Epithelial cell of proximal tubule (primary cell): Measurements from ENCODE around the gene CORIN. TPM values are rescaled to one million over a fixed set of nuclear protein-coding genes. Genes with fewer than 3 reads are reported as not detected.

Experiments used
- DNase-seq: peaks from one replicate; pipeline ENCODE4 v3.0.0-alpha.2; 2011; ENCODE audit warnings: low read depth
- H3K4me3 ChIP-seq: 2 replicates; pipeline ENCODE4 v1.5.1; 2011; ENCODE audit warnings: low read depth, mild to moderate bottlenecking, low read length
- total RNA-seq: library from RNA; depleted of rRNA; stranded (reverse); fragments of >200 nt; gene quantifications from 2 replicates; pipeline ENCODE4 v1.2.3, GENCODE V29; 2015
- TF ChIP-seq, protein P1 (sequence below): conservative IDR thresholded peaks from 2 replicates; pipeline ENCODE4 v1.5.1; 2012; ENCODE audit warnings: low read depth, mild to moderate bottlenecking, low read length

CORIN gene
- total RNA-seq, 1 donor from 2014 or later, result 0.12 TPM

DNA sequence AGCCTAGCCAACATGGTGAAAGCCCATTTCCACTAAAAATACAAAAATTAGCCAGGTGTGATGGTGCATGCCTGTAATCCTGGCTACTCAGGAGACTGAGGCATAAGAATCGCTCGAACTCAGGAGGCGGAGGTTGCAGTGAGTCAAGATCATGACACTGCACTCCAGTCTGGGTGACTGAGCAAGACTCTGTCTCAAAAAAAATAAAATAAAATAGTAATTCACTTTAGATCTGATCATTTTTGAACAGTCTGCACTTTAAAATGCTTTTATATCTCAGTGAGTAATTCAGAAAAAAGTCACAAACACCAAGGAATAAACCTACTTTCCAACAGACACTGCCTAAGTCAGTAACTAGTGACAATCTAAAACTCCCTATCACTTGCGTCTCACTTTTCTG lies 25.6 kb upstream of the CORIN start:
- TF ChIP-seq, protein P1, sequence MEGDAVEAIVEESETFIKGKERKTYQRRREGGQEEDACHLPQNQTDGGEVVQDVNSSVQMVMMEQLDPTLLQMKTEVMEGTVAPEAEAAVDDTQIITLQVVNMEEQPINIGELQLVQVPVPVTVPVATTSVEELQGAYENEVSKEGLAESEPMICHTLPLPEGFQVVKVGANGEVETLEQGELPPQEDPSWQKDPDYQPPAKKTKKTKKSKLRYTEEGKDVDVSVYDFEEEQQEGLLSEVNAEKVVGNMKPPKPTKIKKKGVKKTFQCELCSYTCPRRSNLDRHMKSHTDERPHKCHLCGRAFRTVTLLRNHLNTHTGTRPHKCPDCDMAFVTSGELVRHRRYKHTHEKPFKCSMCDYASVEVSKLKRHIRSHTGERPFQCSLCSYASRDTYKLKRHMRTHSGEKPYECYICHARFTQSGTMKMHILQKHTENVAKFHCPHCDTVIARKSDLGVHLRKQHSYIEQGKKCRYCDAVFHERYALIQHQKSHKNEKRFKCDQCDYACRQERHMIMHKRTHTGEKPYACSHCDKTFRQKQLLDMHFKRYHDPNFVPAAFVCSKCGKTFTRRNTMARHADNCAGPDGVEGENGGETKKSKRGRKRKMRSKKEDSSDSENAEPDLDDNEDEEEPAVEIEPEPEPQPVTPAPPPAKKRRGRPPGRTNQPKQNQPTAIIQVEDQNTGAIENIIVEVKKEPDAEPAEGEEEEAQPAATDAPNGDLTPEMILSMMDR, result no peak
- no peak overlapping the region for H3K4me3 ChIP-seq
- DNase-seq, result no peak

DNA sequence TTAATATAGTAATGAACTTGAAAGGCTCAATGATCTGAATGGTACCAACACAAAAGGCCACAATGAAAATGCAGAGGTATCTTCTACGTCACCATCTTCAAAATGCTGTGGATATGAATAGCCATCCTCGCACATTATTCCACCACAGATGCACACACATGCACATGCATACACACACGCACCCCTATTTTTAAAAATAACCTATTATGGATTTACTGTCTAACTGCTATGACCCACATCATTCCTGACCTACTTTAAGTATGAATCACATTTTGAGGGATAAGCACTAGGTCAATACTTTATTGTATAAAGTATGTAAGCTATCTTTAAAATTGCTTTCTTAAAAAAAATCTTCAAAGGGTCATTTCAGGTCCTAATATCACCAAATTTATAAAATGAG lies 24.4 kb upstream of the CORIN start:
- H3K4me3 ChIP-seq, result no peak overlapping the region
- DNase-seq, result no peak
- TF ChIP-seq, protein P1, result no peak

DNA sequence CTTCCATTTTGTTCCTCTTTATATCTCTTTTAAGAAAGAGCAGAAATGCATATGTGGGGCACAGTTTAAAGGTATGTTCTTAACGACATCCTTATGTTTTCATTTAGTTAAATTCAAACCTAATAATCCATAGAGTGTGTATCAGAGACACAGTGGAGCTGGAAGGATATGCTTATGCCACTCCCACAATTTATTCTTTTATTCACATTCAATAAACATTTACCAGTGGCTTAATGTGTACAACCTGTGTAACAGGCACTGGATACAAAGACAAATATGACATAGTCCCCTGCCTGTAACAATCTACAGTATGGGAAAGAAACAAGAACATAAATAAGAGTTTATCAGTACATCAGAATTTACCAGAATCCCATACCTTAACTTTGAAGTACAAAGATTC lies 22.4 kb upstream of the CORIN start:
- TF ChIP-seq, protein P1, result no peak
- DNase-seq, result no peak
- H3K4me3 ChIP-seq, result no peak overlapping the region

DNA sequence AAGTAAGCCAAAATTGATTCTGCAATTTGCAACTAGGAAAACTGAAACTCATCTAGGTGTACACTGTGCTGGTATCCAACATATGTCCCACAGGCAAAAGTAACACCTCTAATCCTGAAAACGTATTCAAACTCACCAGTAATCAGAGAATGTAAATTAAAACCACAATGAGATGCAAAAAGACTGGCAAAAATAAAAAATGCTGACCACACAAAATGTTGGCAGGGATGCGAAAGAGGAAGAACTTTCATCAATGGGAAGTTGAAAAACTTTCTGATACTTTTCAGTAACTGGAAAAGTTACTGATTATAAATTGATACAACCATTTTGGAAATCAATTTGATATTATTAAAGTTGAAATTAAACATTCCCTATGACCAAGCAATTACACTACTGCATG lies 20.1 kb upstream of the CORIN start:
- TF ChIP-seq, protein P1, result no peak
- no peak for DNase-seq
- H3K4me3 ChIP-seq, result no peak overlapping the region

DNA sequence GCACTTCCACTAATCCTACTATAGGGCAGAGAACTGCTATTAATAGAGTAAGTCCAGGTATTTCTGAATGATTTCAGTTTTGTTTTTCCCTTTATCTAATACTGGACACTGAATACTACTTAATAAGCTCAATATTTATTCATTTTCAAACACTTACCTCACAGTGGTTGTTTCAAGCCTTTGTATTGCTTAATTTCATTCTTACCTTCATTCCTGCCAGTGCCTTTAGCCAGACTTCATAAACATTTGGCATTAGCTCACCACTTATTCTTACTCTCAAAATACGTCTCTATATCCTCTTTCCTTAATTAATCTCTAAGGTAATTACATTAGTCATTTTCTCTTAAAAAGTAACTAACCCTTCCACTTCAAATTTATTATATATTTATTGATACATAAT lies 18.8 kb upstream of the CORIN start:
- TF ChIP-seq, protein P1, result no peak
- no peak for DNase-seq
- no peak overlapping the region for H3K4me3 ChIP-seq

DNA sequence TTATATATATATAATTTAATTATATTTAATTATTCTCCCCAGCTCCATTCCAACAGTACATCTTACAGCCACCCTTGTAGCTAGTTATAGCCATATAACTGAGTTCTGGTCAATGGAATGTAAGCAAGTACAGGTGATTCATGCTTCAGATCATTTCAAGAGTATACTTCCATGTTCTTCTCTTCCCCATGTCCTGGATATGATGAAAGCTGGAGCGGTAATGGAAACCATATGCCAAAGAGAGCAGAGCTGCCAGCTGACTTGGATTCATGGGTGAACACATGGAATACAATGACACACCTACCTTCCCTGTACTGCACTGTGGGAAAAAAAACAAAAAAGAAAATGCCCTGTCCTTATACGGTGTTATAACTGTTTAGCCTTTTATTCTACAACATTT lies 17.5 kb upstream of the CORIN start:
- no peak for DNase-seq
- H3K4me3 ChIP-seq, result no peak overlapping the region
- TF ChIP-seq, protein P1, result no peak

DNA sequence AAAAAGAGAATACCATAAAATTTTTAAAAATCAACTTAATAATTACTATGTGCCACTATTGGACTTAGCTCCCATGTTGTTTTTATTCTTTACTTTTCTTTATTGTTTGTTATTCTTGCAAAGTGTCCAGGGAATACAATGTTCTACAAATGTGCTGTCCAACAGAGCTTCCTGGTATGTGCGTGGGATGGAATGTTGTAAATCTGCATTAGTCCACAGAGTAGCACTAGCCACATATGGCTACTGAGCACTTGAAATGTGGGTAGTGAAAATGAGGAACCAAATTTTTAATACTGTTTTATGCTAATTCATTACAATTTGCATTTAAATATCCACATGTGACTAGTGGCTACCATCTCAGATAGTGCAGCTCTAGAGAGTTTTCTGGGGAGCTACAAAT lies 14.3 kb upstream of the CORIN start:
- DNase-seq, result no peak
- TF ChIP-seq, protein P1, result no peak
- no peak overlapping the region for H3K4me3 ChIP-seq
